Measurements from ENCODE around the gene MRPL52.
A peak's percentile ranks its signal among the peaks of the same experiment; 100 is the strongest.
"Not testable (repeated sequence)": the region's sequence is repeated elsewhere in the genome, so short reads cannot be mapped to it uniquely, and the experiment has no call there.

The MRPL52 gene

GRCh38 chr14:22852599-22852939 is 22.9 kb downstream of the MRPL52 start:
- Histone ChIP-seq H3K9ac (ENCODE audit: low read depth, low read length) (no peak overlapping the region), H3K27me3 (ENCODE audit: control insufficient read depth, insufficient read depth, low read length) (no peaks in the 10 kb centered on the region), H3K4me1 (ENCODE audit: control insufficient read depth, insufficient read depth, low read length) (peaks cover 13% of the 10 kb centered on the region), H3K36me3 (ENCODE audit: control insufficient read depth, insufficient read depth, low read length) (no peaks in the 10 kb centered on the region), H3K4me3 (ENCODE audit: low read depth, low read length) (no peak overlapping the region), H3K9me3 (ENCODE audit: control insufficient read depth, insufficient read depth, low read length) (no peaks in the 10 kb centered on the region)

- Histone ChIP-seq H3K27me3 (ENCODE audit: control insufficient read depth, insufficient read depth, low read length) (no peaks in the 10 kb centered on the region), H3K36me3 (ENCODE audit: control insufficient read depth, insufficient read depth, low read length) (no peaks in the 10 kb centered on the region), H3K4me1 (ENCODE audit: control insufficient read depth, insufficient read depth, low read length) (peaks cover 9% of the 10 kb centered on the region), H3K4me3 (ENCODE audit: low read depth, low read length) (peak overlapping the region; percentile 73), H3K9ac (ENCODE audit: low read depth, low read length) (peak overlapping the region; percentile 49), H3K9me3 (ENCODE audit: control insufficient read depth, insufficient read depth, low read length) (no peaks in the 10 kb centered on the region)
Measured at GRCh38 chr14:22852940-22853767, 23.5 kb downstream of the MRPL52 start.

- H3K27me3 ChIP-seq (ENCODE audit: control insufficient read depth, insufficient read depth, low read length); H3K9ac ChIP-seq (ENCODE audit: low read depth, low read length); H3K9me3 ChIP-seq (ENCODE audit: control insufficient read depth, insufficient read depth, low read length); H3K4me1 ChIP-seq (ENCODE audit: control insufficient read depth, insufficient read depth, low read length); H3K4me3 ChIP-seq (ENCODE audit: low read depth, low read length); H3K36me3 ChIP-seq (ENCODE audit: control insufficient read depth, insufficient read depth, low read length): not testable (repeated sequence)
Measured at GRCh38 chr14:22854296-22854695, 24.6 kb downstream of the MRPL52 start.

- no peak overlapping the region for H3K4me3 ChIP-seq (ENCODE audit: low read depth, low read length)
- no peak overlapping the region for H3K9ac ChIP-seq (ENCODE audit: low read depth, low read length)
- no peaks in the 10 kb centered on the region for H3K36me3 ChIP-seq (ENCODE audit: control insufficient read depth, insufficient read depth, low read length)
- no peaks in the 10 kb centered on the region for H3K27me3 ChIP-seq (ENCODE audit: control insufficient read depth, insufficient read depth, low read length)
- H3K4me1 ChIP-seq (ENCODE audit: control insufficient read depth, insufficient read depth, low read length): peaks cover 2% of the 10 kb centered on the region
- H3K9me3 ChIP-seq (ENCODE audit: control insufficient read depth, insufficient read depth, low read length): no peaks in the 10 kb centered on the region
Measured at GRCh38 chr14:22854963-22855724, 25.5 kb downstream of the MRPL52 start.

GRCh38 chr14:22856428-22856827 is 26.7 kb downstream of the MRPL52 start:
- no peak overlapping the region for H3K4me3 ChIP-seq (ENCODE audit: low read depth, low read length)
- no peak overlapping the region for H3K9ac ChIP-seq (ENCODE audit: low read depth, low read length)
- H3K4me1 ChIP-seq (ENCODE audit: control insufficient read depth, insufficient read depth, low read length): peaks cover 2% of the 10 kb centered on the region
- no peaks in the 10 kb centered on the region for H3K27me3 ChIP-seq (ENCODE audit: control insufficient read depth, insufficient read depth, low read length)
- no peaks in the 10 kb centered on the region for H3K36me3 ChIP-seq (ENCODE audit: control insufficient read depth, insufficient read depth, low read length)
- H3K9me3 ChIP-seq (ENCODE audit: control insufficient read depth, insufficient read depth, low read length): no peaks in the 10 kb centered on the region

GRCh38 chr14:22860377-22860776 is 30.7 kb downstream of the MRPL52 start:
- H3K9me3 ChIP-seq (ENCODE audit: control insufficient read depth, insufficient read depth, low read length); H3K9ac ChIP-seq (ENCODE audit: low read depth, low read length); H3K36me3 ChIP-seq (ENCODE audit: control insufficient read depth, insufficient read depth, low read length): not testable (repeated sequence)

GRCh38 chr14:22861651-22862050 is 32.0 kb downstream of the MRPL52 start:
- Histone ChIP-seq H3K9ac (ENCODE audit: low read depth, low read length) (no peak overlapping the region), H3K36me3 (ENCODE audit: control insufficient read depth, insufficient read depth, low read length) (no peaks in the 10 kb centered on the region), H3K4me1 (ENCODE audit: control insufficient read depth, insufficient read depth, low read length) (no peaks in the 10 kb centered on the region), H3K9me3 (ENCODE audit: control insufficient read depth, insufficient read depth, low read length) (no peaks in the 10 kb centered on the region), H3K27me3 (ENCODE audit: control insufficient read depth, insufficient read depth, low read length) (no peaks in the 10 kb centered on the region), H3K4me3 (ENCODE audit: low read depth, low read length) (no peak overlapping the region)

More at GRCh38 chr14:22860377-22860776, 30.7 kb downstream of the MRPL52 start:
- not testable (repeated sequence) for H3K4me3 ChIP-seq (ENCODE audit: low read depth, low read length); H3K27me3 ChIP-seq (ENCODE audit: control insufficient read depth, insufficient read depth, low read length); H3K4me1 ChIP-seq (ENCODE audit: control insufficient read depth, insufficient read depth, low read length)

GRCh38 chr14:22864979-22865378 is 35.3 kb downstream of the MRPL52 start:
- Histone ChIP-seq H3K4me3 (ENCODE audit: low read depth, low read length) (no peak overlapping the region), H3K9me3 (ENCODE audit: control insufficient read depth, insufficient read depth, low read length) (no peaks in the 10 kb centered on the region), H3K27me3 (ENCODE audit: control insufficient read depth, insufficient read depth, low read length) (no peaks in the 10 kb centered on the region), H3K9ac (ENCODE audit: low read depth, low read length) (no peak overlapping the region), H3K4me1 (ENCODE audit: control insufficient read depth, insufficient read depth, low read length) (no peaks in the 10 kb centered on the region), H3K36me3 (ENCODE audit: control insufficient read depth, insufficient read depth, low read length) (no peaks in the 10 kb centered on the region)

- H3K9ac ChIP-seq (ENCODE audit: low read depth, low read length): no peak overlapping the region
- H3K9me3 ChIP-seq (ENCODE audit: control insufficient read depth, insufficient read depth, low read length): no peaks in the 10 kb centered on the region
- H3K27me3 ChIP-seq (ENCODE audit: control insufficient read depth, insufficient read depth, low read length): no peaks in the 10 kb centered on the region
- no peaks in the 10 kb centered on the region for H3K36me3 ChIP-seq (ENCODE audit: control insufficient read depth, insufficient read depth, low read length)
- H3K4me1 ChIP-seq (ENCODE audit: control insufficient read depth, insufficient read depth, low read length): peaks cover 3% of the 10 kb centered on the region
- H3K4me3 ChIP-seq (ENCODE audit: low read depth, low read length): no peak overlapping the region
Measured at GRCh38 chr14:22865424-22866405, 36.0 kb downstream of the MRPL52 start.

- Histone ChIP-seq H3K4me1 (ENCODE audit: control insufficient read depth, insufficient read depth, low read length) (peaks cover 7% of the 10 kb centered on the region), H3K27me3 (ENCODE audit: control insufficient read depth, insufficient read depth, low read length) (no peaks in the 10 kb centered on the region), H3K9ac (ENCODE audit: low read depth, low read length) (no peak overlapping the region)
Measured at GRCh38 chr14:22866874-22867273, 37.2 kb downstream of the MRPL52 start.

GRCh38 chr14:22870811-22871223 is 41.1 kb downstream of the MRPL52 start:
- Histone ChIP-seq H3K9ac (ENCODE audit: low read depth, low read length) (no peak overlapping the region), H3K9me3 (ENCODE audit: control insufficient read depth, insufficient read depth, low read length) (no peaks in the 10 kb centered on the region), H3K4me3 (ENCODE audit: low read depth, low read length) (peak overlapping the region; percentile 84)

More at GRCh38 chr14:22866874-22867273, 37.2 kb downstream of the MRPL52 start:
- Histone ChIP-seq H3K4me3 (ENCODE audit: low read depth, low read length) (no peak overlapping the region), H3K36me3 (ENCODE audit: control insufficient read depth, insufficient read depth, low read length) (no peaks in the 10 kb centered on the region), H3K9me3 (ENCODE audit: control insufficient read depth, insufficient read depth, low read length) (no peaks in the 10 kb centered on the region)

More at GRCh38 chr14:22870811-22871223, 41.1 kb downstream of the MRPL52 start:
- Histone ChIP-seq H3K36me3 (ENCODE audit: control insufficient read depth, insufficient read depth, low read length) (peaks cover under 1% of the 10 kb centered on the region), H3K4me1 (ENCODE audit: control insufficient read depth, insufficient read depth, low read length) (peaks cover 9% of the 10 kb centered on the region), H3K27me3 (ENCODE audit: control insufficient read depth, insufficient read depth, low read length) (no peaks in the 10 kb centered on the region)

Data from iPS-15b (cell line).